HG02884 (cell line): ENCODE data around the gene LRRC52.

ENCODE experiments used
- ATAC-seq: cut with Tn5 transposase; IDR thresholded peaks from one replicate; pipeline ENCODE4 v1.9.1; 2021; ENCODE audit warnings: mild to moderate bottlenecking, moderate library complexity; ENCODE audit not compliant: unreplicated experiment

The LRRC52 gene

DNA sequence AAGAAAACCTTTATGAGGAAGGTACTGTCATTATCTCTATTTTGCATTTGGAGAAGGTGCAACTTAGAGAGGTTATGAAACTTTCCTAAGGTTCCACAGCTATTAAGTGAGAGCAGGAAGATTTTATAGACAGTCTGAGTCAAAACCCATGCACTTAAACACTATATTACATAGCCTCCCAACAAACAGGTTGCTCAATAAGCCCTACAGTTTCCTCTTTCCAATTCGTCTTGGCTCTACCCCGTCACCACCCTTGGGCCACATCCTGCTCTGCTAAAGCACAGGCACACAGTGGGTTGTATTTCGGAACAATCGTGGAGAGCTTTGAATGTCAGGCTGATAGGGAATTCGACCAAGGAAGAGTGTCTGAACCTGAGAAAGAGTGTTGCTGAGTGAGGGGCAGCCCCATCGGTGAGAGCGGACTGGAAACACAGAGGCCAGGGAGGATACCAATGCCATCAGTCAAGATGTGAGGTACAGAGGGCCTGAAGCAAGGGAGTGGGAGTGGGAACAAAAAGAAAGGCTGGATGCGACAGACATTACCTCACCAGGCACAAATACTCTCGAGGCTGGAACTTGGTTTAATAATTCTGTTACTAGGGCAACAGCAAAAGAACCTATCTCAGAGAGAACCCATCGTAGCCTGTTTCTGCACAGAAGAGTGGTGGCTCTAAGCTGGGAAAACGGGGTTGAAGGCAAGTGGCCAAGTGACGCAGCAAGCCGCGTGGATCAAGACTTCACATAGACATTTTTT is 6.3 kb upstream of the LRRC52 start:
- no peak for ATAC-seq

DNA sequence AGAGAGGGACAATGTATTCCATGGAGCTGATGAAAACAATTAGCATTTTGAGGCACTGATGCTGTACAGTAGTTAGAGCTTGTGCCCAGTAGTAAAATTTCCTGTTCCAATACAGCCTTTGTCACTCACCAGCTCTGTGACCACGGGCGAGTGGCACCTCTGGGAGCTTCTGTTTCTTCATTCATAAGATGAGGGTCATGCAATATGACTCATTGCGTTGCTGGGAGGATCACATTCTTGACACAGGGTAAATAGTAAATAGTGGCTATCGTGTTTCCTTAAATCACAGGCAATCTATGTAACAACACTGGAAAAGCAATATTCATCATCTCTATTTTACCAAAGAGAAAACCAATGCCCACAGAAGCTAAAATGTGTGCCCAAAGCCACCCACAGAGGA is 4.5 kb upstream of the LRRC52 start:
- ATAC-seq: no peak

DNA sequence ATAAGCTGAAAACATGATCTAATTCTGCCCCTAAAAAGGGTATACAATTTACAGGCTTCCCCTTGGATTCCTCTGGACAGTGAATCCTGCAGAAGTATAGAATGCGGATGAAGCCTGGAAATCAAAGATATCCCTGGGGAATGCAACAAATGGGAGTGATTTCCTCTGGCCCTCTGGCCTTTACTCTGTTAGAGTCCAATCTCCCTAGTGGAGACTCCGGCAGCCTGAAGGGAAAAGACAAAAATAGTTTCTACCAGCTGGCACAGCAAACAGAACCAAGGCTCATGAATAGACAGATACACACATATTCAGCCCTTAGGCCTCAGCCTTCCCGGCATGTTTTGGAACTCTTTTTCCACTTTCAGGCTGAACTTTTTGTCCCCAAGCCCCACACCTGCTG is 3.9 kb upstream of the LRRC52 start:
- ATAC-seq: no peak

DNA sequence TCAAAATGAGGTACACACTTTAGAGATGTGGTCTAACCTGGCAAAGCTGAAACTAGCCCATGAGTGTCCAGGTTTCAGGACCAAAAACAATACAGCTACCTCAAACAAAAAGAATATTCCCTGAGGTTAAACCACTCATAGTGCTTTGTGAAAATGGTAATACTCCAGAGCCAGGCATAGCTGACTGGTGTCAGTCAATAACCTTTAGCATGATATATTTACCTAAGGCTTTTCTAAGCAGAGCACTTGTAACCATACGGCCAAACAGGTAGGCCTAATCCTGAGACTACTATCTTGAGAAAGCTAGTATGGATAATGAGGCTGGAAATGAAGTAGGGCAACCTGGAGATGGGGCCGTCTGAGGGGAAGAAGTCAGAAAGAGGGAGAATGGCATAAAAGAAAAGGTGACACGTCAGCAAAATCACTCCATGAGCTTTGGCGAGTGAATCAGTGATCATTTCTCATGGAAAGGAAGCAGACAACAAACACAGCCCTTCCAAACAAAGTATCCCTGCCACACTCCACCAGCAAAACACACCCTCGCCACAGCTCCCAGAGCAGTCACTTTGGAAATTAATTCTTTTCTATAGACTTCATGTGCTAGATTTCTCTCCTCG is 1.7 kb upstream of the LRRC52 start:
- ATAC-seq: no peak

DNA sequence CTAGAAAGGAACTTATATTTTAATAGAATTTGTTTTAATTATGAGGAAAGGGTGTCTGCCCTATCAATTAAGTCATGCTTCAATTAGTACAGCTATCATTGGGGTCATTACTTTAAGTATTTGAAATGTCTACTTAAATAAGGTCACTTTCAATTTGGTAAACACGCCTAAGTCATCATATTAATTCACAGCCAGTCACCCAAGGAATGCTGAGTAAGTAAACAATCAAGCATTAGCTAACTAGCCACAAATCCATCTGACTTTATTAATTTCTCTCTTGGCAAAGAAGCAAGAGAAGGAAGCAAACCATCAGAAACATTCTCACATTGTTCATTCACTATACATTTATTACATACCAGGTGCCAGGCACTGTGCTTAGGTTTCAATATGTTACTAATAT is 1.2 kb upstream of the LRRC52 start:
- no peak for ATAC-seq

DNA sequence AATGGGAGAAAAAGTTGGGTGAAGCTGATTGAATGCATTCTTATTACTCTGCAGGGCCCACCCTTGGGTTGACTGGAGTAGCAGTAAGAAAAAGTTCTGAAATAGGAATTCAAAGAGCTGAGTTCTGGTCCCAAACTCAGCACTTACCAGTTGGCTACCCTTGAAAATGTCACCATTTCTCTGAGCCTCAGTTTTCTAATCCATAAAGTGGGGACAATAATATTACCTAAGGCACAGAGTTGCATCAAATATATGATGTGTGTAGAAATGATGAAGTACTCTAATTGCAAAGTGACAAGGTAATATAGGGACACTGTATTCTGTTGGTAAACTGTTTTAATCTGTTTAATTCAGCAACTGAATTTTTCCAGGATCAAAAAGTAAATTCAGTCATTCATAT is 1.2 kb downstream of the LRRC52 start:
- no peak for ATAC-seq

DNA sequence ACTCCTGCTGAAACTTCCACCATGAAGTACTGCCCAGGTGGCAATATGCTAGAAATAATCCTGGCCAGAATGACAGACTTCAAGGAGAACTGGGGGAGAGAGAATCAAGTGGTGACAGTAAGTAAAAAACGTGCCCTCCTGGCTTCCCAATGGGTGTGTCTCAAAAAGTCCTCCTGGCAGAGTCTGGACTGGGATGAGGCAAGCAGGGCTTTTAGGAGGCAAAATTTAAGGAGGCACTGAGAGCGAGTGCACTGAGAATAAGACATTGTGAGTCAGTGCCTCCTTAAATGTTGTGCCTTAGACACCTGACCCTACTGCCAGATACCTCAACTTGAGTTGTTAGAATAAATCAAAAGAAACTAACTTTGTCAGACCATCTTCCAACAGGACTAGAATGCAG is 2.2 kb downstream of the LRRC52 start:
- ATAC-seq: no peak

DNA sequence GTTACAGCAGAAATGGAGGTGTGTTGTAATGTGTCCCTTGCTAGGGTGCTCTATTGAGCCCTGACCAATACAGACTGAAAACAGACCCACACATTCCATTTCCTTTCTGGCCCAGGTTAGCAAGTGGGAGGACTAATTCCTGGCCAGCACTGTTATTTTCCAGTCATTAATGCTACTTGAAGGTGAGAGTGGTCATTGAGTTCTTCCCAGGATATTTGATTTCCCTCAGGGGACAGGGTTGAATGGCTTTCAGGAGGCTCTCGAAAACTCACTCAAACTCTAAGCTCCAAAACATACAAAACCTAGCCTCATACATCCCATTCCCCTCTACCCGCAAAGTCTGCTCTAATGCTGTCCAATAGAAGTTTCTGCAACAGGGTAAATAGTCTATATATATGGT is 6.2 kb downstream of the LRRC52 start:
- no peak for ATAC-seq

DNA sequence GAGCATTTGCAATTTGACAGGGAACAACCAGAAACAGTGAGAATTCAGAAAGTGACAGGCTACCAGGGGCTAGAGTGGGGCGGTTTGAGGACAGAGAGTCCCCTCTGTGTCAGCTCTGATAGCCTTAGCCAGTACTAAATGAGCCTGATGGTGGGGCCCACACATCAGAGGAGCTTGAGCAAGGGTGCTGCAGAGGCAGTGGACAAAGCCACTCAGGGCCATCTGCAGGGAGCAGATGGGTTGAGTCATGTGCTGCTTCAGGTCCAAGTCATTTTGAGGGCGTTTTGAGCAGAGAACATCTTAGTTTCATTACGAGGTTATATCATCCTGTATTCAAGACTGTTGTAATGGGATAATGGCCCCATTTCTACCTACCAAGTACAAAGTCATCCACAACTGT is 7.7 kb downstream of the LRRC52 start:
- ATAC-seq: no peak

DNA sequence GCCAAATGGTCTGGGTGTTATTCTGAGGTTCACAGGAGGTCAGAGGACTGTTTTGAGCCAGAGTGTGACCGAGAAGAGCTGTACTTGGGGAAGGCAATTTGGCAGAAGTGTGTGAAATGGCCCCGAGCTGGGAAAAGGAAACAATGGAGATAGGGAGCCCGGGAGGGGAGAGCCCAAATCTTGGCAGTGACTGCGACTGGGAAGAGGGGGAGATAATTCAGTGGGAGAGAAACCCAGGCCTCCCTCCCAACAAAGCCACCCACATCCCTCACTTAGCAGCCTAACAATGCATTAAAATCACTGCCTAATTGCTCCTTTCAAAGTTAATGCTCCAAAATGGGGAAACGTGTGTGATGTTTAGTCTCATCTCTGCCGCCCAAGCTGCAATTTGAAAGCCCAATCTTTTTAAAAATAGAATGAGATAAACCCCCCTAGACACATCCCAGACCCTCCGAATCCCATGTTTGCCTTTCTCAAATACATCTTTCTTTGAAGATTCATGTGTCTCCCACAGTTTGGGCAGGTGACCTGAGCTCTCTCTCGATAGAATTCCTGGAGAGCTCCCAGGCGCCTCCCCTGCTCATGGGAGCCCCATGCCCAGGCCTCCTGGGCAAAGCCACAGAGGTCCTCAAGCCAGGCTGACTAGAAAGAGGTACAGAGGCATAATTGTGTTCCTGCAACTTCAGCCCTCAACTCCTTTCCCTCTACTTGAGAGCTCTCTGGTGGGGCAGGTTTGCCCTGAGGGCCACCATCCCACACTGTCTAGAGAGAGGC is 17.3 kb downstream of the LRRC52 start:
- ATAC-seq: no peak

DNA sequence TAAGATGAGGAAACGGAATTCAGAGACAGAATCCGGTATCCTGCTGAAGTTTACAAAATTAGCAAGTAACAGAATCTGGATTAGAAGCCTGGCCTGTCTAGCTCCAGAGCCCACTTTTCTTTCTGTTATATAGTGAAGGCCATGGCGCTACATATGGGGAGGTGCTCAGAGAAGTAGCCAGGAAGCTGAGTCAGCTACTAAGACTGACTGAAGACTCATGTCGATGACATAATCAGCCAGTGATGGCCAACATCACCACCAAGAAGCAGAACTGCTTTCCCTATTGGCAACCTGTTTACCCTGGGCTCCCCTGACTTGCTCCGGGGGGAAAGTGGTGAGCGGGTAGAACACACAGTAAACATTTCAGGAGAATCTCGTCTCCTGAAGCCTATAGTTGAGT is 18.8 kb downstream of the LRRC52 start:
- no peak for ATAC-seq

DNA sequence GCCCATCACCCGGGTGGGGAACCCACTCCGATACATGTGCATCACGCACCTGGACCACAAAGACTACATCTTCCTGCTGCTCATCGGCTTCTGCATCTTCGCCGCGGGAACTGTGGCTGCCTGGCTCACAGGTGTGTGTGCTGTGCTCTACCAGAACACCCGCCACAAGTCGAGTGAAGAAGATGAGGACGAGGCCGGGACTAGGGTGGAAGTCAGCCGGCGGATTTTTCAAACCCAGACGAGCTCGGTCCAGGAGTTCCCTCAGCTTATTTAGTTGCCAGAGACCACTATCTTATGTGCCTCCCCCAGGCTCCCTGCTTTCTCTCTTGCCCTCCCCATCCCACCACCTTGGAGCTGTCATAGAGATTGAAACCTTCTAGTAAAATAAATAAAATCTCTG is 19.8 kb downstream of the LRRC52 start:
- ATAC-seq: no peak

DNA sequence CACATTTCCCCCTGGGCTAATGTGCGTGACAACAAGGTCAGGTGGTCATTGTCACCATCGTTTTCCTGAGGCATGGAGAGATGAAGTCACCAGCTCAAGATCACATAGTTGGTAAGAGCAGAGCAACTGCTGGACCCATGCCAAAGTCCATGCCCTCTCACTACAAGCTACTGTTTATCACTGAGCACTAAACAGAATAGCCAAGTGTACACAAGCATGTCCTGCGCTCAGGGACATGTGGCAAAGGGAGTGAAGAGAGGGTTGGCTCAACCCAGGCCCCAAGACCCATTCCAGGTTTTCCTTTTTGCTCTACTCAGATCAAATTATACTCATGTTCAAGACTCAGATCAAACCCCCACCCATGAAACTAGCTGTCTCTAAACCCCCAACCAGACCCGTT is 20.8 kb downstream of the LRRC52 start:
- ATAC-seq: no peak

DNA sequence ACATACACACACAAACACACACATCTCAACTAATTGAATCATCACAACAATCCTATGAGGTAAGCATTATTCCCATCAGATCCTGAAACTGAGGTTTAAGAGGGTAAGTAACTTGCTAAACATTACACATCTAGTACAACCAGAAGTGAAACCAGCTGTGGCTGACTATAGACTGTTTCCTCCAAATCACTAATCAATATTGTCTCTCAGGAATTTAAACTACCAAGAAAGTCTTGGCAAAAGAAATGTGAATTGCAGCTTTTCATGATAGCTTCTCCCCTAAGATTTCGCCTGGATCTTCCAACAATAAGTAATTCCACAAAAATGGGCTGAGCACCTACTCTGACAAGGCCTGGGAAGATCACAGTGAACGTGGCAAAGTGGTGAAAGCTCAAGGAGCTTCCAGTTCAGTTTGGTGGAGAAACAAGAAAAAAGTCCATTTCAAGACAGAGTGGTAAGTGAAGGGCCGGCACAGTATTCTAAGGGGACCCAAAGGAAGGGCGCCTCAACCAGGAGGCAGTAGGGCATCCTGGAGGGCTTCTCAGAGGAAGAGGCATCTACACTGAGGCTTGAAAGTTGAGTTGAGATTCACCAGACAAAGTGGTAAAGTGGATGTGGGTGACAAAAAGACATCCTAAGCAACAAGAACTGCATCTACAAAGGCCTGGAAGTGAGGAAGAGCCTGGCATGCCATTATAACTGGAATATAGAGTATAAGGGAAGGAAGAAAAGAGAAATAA is 22.1 kb downstream of the LRRC52 start:
- no peak for ATAC-seq

DNA sequence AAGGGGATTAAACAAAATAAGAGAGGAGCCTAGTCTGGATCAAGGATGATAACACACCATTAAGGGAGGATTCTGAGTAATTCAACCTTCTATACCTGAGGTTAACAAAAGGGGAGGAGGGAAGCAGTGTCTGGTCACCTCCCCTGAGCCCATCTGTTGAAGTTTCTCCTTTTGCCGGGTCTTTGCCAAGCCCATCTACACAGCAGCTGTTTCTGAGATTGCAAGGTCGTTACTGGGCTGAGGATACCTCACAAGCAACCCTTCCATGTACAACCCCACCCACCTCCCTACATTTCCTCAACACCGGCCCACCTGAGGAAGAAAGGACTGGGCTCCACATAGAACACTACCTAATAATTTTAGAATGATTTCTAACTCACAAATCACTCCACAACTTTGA is 26.3 kb downstream of the LRRC52 start:
- ATAC-seq: no peak

DNA sequence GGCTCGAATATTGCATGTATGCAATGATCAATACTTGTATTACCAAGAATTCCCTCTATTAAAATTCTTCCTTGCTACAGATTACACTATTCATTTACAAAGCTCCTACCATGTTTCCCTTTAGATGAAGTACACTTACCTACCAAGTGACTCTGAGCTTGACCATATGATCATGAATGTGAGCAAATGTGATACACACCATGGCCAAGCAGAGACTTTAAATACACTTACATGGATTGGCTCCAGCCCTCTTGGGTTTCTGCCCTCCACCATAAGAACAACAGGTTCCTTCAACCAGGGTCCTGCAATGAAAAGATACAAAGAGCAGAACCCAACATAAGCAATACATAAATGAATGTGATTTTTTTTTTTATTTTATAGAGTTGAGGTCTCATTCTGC is 30.0 kb downstream of the LRRC52 start:
- ATAC-seq: no peak

DNA sequence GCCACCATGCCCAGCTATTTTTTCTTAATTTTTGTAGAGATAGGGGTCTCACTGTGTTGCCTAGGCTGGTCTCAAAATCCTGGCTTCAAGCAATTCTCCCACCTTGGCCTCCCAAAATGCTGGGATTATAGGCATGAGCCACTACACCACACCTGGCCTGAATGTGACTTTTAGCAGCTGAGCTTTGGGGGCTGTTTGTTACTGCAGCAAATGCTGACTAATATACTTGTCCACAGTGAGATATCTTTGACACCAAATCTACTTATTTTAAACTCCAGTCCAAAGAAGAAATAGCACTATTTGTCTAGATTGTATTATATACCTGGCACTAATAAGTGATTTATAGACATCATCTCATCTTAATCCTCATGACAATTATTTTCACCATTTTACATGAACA is 30.5 kb downstream of the LRRC52 start:
- ATAC-seq: no peak

DNA sequence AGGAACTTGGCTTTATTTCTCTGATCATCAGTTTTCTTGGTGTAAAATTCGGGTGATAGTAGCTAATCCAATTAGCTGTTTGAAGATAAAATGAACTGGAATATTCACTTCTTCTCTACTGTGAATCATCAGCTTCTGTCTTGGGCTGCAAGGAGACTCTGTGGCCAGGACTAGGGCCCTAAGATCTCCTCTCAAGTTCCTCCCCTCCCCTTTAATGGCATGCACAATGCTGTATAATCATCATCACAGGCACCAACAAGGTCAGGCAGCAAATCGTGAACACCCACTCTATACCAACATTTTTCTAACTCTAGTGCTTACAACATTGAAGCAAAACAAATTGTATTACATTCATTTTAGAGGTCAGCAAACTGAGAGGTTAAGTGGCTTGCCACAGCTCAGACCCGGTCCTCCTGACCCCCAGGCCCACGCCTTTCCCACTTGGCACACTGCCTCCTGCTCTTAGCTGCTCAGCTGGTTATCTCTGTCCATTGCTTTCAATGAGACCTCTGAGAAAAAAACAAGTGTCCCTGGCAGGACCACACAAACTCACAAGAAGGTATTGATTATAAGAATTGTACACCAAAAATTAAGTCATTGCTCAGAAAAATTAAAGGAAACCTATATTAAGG is 31.8 kb downstream of the LRRC52 start:
- ATAC-seq: no peak

DNA sequence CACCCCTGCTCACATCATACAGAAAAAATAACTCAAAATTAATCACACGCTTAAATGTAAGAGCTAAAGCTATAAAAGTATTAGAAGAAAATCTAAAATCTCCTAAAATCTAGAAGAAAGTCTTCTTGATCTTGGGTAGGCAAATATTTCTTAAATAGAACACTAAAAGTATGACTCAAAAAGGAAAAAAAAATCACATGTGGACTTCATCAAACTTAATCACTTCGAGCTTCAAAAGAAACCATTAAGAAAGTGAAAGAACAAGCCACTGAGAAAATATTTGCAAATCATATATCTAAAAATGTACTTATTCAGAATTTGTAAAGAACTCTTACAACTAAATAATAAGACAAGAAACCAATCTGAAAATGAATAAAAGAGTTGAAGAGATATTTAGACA is 32.7 kb downstream of the LRRC52 start:
- no peak for ATAC-seq

DNA sequence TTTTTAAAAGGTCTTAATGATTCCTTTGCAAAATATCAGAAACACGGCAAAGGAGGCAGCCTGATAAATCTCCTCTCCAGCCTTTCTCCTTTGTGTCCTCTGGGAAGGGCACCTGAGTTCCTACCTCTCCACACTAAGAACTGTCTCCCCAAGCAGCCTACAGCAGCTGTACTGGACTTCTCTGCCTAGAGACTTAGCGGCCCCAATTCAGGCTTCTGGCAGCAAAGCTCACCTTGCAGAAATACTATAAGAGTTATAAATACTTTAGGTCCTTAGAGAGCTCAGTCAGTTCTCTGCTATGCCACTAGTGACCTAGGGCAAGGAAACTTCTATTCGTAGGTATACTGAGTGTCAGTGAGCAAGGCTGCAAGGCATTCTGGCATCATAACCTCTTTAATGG is 33.9 kb downstream of the LRRC52 start:
- no peak for ATAC-seq
